ENCODE results near the gene DMXL1. TPM values are rescaled to one million over a fixed set of nuclear protein-coding genes. Genes with fewer than 3 reads are reported as not detected.
"Not testable (repeated sequence)": the region's sequence is repeated elsewhere in the genome, so short reads cannot be mapped to it uniquely, and the experiment has no call there.

The DMXL1 gene
- total RNA-seq, 1 donor, result 86.1 TPM

- no peaks in the 10 kb centered on the region for H4K20me1 ChIP-seq (ENCODE audit: insufficient read depth, low read length)
- no peak overlapping the region for H3K27ac ChIP-seq (ENCODE audit: low read depth, low read length)
- TF ChIP-seq CTCF (IDR thresholded peaks at IDR 0.05; ENCODE audit: extremely low read depth, low read depth, low read length), result no peak
- no peaks in the 10 kb centered on the region for H3K27me3 ChIP-seq (ENCODE audit: insufficient read depth, low read length)
- no peak overlapping the region for H2AFZ ChIP-seq (ENCODE audit: low read length)
- peaks cover 5% of the 10 kb centered on the region for H3K4me1 ChIP-seq (ENCODE audit: insufficient read depth, low read length)
- DNase-seq (ENCODE audit: insufficient read length, low spot score, missing footprints), result no peak
- H3K4me2 ChIP-seq (ENCODE audit: insufficient read depth, low read length), result no peak overlapping the region
- H3K79me2 ChIP-seq (ENCODE audit: insufficient read depth, low read length), result no peaks in the 10 kb centered on the region
- no peaks in the 10 kb centered on the region for H3K9me3 ChIP-seq (ENCODE audit: low read depth, low read length)
- no peak overlapping the region for H3K4me3 ChIP-seq (ENCODE audit: insufficient read depth, low read length)
- H3K36me3 ChIP-seq (ENCODE audit: insufficient read depth, low read length), result no peaks in the 10 kb centered on the region
Measured at GRCh38 chr5:119178435-119178834, 107.5 kb downstream of the DMXL1 start.

GRCh38 chr5:119179857-119180641 is 109.2 kb downstream of the DMXL1 start:
- H3K27ac ChIP-seq (ENCODE audit: low read depth, low read length), result no peak overlapping the region
- H4K20me1 ChIP-seq (ENCODE audit: insufficient read depth, low read length), result no peaks in the 10 kb centered on the region
- peak; percentile 10 for DNase-seq (ENCODE audit: insufficient read length, low spot score, missing footprints)
- peaks cover 5% of the 10 kb centered on the region for H3K4me1 ChIP-seq (ENCODE audit: insufficient read depth, low read length)
- H3K36me3 ChIP-seq (ENCODE audit: insufficient read depth, low read length), result no peaks in the 10 kb centered on the region
- H3K27me3 ChIP-seq (ENCODE audit: insufficient read depth, low read length), result no peaks in the 10 kb centered on the region
- TF ChIP-seq CTCF (IDR thresholded peaks at IDR 0.05; ENCODE audit: extremely low read depth, low read depth, low read length), result no peak
- H3K4me3 ChIP-seq (ENCODE audit: insufficient read depth, low read length), result no peak overlapping the region
- H3K79me2 ChIP-seq (ENCODE audit: insufficient read depth, low read length), result no peaks in the 10 kb centered on the region
- H3K9me3 ChIP-seq (ENCODE audit: low read depth, low read length), result no peaks in the 10 kb centered on the region
- H3K4me2 ChIP-seq (ENCODE audit: insufficient read depth, low read length), result no peak overlapping the region
- H2AFZ ChIP-seq (ENCODE audit: low read length), result no peak overlapping the region

GRCh38 chr5:119185512-119185911 is 114.6 kb downstream of the DMXL1 start:
- H3K4me2 ChIP-seq (ENCODE audit: insufficient read depth, low read length); H2AFZ ChIP-seq (ENCODE audit: low read length); H3K27me3 ChIP-seq (ENCODE audit: insufficient read depth, low read length); H3K4me3 ChIP-seq (ENCODE audit: insufficient read depth, low read length); H4K20me1 ChIP-seq (ENCODE audit: insufficient read depth, low read length); H3K36me3 ChIP-seq (ENCODE audit: insufficient read depth, low read length); H3K9me3 ChIP-seq (ENCODE audit: low read depth, low read length); DNase-seq (ENCODE audit: insufficient read length, low spot score, missing footprints); H3K4me1 ChIP-seq (ENCODE audit: insufficient read depth, low read length); H3K79me2 ChIP-seq (ENCODE audit: insufficient read depth, low read length); H3K27ac ChIP-seq (ENCODE audit: low read depth, low read length): not testable (repeated sequence)

GRCh38 chr5:119187776-119188529 is 117.1 kb downstream of the DMXL1 start:
- Histone ChIP-seq H3K27ac (ENCODE audit: low read depth, low read length) (no peak overlapping the region), H3K4me2 (ENCODE audit: insufficient read depth, low read length) (no peak overlapping the region), H3K9me3 (ENCODE audit: low read depth, low read length) (no peaks in the 10 kb centered on the region), H3K79me2 (ENCODE audit: insufficient read depth, low read length) (no peaks in the 10 kb centered on the region), H2AFZ (ENCODE audit: low read length) (no peak overlapping the region), H3K4me3 (ENCODE audit: insufficient read depth, low read length) (no peak overlapping the region), H4K20me1 (ENCODE audit: insufficient read depth, low read length) (no peaks in the 10 kb centered on the region), H3K4me1 (ENCODE audit: insufficient read depth, low read length) (no peaks in the 10 kb centered on the region), H3K27me3 (ENCODE audit: insufficient read depth, low read length) (no peaks in the 10 kb centered on the region), H3K36me3 (ENCODE audit: insufficient read depth, low read length) (peaks cover 5% of the 10 kb centered on the region)
- DNase-seq (ENCODE audit: insufficient read length, low spot score, missing footprints), result no peak
- TF ChIP-seq CTCF (IDR thresholded peaks at IDR 0.05; ENCODE audit: extremely low read depth, low read depth, low read length), result no peak

Data from osteoblast (primary cell).